Endothelial cell of umbilical vein (primary cell): ENCODE data around the gene SPG11. TPM values are rescaled to one million over a fixed set of nuclear protein-coding genes. Genes with fewer than 3 reads are reported as not detected.

Experiments used
- BruUV-seq: library from RNA; stranded (reverse); fragments of 400-500 nt; replicated peaks from 2 replicates; lab custom pipeline; 2021; lab: Mats Ljungman, UMichigan
- CTCF ChIA-PET: fragments of 300-600, 350-600 bp; sonication (Branson Sonifier 250); formaldehyde crosslinking; loops from one replicate; lab custom pipeline; 2021; ENCODE audit warnings: antibody characterized with exemption, inconsistent platforms; lab: Charles Lee
- POLR2A ChIA-PET: fragments of 300-600, 350-600 bp; sonication (Branson Sonifier 250); formaldehyde crosslinking; loops from one replicate; lab custom pipeline; 2021; ENCODE audit warnings: antibody characterized with exemption, inconsistent platforms; lab: Charles Lee
- DNase-seq: peaks from one replicate; pipeline ENCODE4 v3.0.0-alpha.2; 2011; ENCODE audit warnings: low read depth, low spot score
- FAIRE-seq: peaks from 2 replicates; lab custom pipeline; 2011; peaks lifted over from hg19 to GRCh38; lab: Jason Lieb, UNC
- H2AFZ ChIP-seq: 2 replicates; pipeline ENCODE4 v1.6.0; 2012; ENCODE audit warnings: low read depth, low read length, control low read depth, inconsistent platforms
- H3K27ac ChIP-seq: 2 replicates; pipeline ENCODE4 v1.5.1; 2011; ENCODE audit warnings: low read depth, mild to moderate bottlenecking, control low read depth, low read length, moderate library complexity; ENCODE audit not compliant: insufficient read depth
- H3K27me3 ChIP-seq, 2 experiments: 2 replicates each; pipeline versions ENCODE4 v1.6.0 to v1.6.1; 2011; ENCODE audit warnings: low read length in 2 of 2, mixed read lengths in 1 of 2; ENCODE audit not compliant: control insufficient read depth in 2 of 2, insufficient read depth in 2 of 2
- H3K36me3 ChIP-seq, 2 experiments: 2 replicates in 1 of 2; 3 replicates in 1 of 2; pipeline ENCODE4 v1.5.1; 2011; ENCODE audit warnings: low read length in 2 of 2, mild to moderate bottlenecking in 1 of 2, moderate library complexity in 1 of 2; ENCODE audit not compliant: control insufficient read depth in 2 of 2, insufficient read depth in 2 of 2; ENCODE audit errors: extremely low read depth in 1 of 2
- H3K4me1 ChIP-seq: 3 replicates; pipeline ENCODE4 v1.5.1; 2011; ENCODE audit warnings: mild to moderate bottlenecking, low read length; ENCODE audit not compliant: control insufficient read depth, insufficient read depth; ENCODE audit errors: extremely low read depth
- H3K4me2 ChIP-seq: 2 replicates; pipeline ENCODE4 v1.6.1; 2011; ENCODE audit warnings: low read length, control low read depth, mixed read lengths; ENCODE audit not compliant: insufficient read depth
- H3K4me3 ChIP-seq, 3 experiments: fragments of 200-600 bp in 1 of 3; sonication (generic), shearing (Covaris generic) in 1 of 3; replicated peaks in 1 of 3; 2 replicates each; pipeline ENCODE4 v1.5.1; 2011 to 2016; ENCODE audit warnings: control low read depth in 3 of 3, low read length in 3 of 3, mild to moderate bottlenecking in 2 of 3, inconsistent platforms in 1 of 3, low read depth in 1 of 3, moderate library complexity in 1 of 3; ENCODE audit not compliant: insufficient read depth in 1 of 3
- H3K79me2 ChIP-seq: 2 replicates; pipeline ENCODE4 v1.6.0; 2012; ENCODE audit warnings: low read length, inconsistent platforms; ENCODE audit not compliant: control insufficient read depth, insufficient read depth
- H3K9ac ChIP-seq: replicated peaks from 2 replicates; pipeline ENCODE3; 2011; ENCODE audit warnings: low read length, control low read depth; ENCODE audit not compliant: insufficient read depth; ENCODE audit errors: extremely low read depth
- H3K9me1 ChIP-seq: replicated peaks from 3 replicates; pipeline ENCODE4 v1.6.0; 2011; ENCODE audit warnings: mild to moderate bottlenecking, low read length; ENCODE audit not compliant: control insufficient read depth, insufficient read depth; ENCODE audit errors: extremely low read depth
- H3K9me3 ChIP-seq: replicated peaks from 2 replicates; pipeline ENCODE4 v1.5.1; 2012; ENCODE audit warnings: low read length, inconsistent platforms; ENCODE audit not compliant: control insufficient read depth, insufficient read depth
- H4K20me1 ChIP-seq: replicated peaks from 2 replicates; pipeline ENCODE3; 2011; ENCODE audit warnings: mild to moderate bottlenecking, low read length; ENCODE audit not compliant: control insufficient read depth, insufficient read depth; ENCODE audit errors: extremely low read depth
- EZH2 ChIP-seq: IDR thresholded peaks from 2 replicates; pipeline ENCODE4 v1.6.1; 2012; ENCODE audit warnings: borderline replicate concordance, low read depth, mild to moderate bottlenecking, moderate library complexity, low read length, inconsistent platforms; ENCODE audit not compliant: severe bottlenecking
- FOS ChIP-seq: IDR thresholded peaks from 2 replicates; pipeline ENCODE4 v1.6.1; 2011; ENCODE audit warnings: mild to moderate bottlenecking, low read length, moderate library complexity, borderline replicate concordance; ENCODE audit not compliant: insufficient read depth
- GATA2 ChIP-seq: IDR thresholded peaks from 2 replicates; pipeline ENCODE4 v1.7.0; 2011; ENCODE audit warnings: low read depth, mild to moderate bottlenecking, moderate library complexity, mixed read lengths, low read length; ENCODE audit not compliant: insufficient read length, insufficient read depth
- JUN ChIP-seq: IDR thresholded peaks from 2 replicates; pipeline ENCODE4 v1.6.1; 2011; ENCODE audit warnings: borderline replicate concordance, low read depth; ENCODE audit not compliant: insufficient read length, insufficient read depth
- MYC ChIP-seq: IDR thresholded peaks from one replicate; pipeline ENCODE4 v1.6.1; 2011; ENCODE audit warnings: mild to moderate bottlenecking, low read depth, low read length
- POLR2A ChIP-seq: IDR thresholded peaks from 2 replicates; pipeline ENCODE4 v1.6.1; 2012; ENCODE audit warnings: low read depth, mild to moderate bottlenecking, control low read depth, low read length
- POLR2AphosphoS5 ChIP-seq: IDR thresholded peaks from 2 replicates; pipeline ENCODE4 v1.6.1; 2012; ENCODE audit warnings: low read depth, mild to moderate bottlenecking, control low read depth, low read length, moderate library complexity; ENCODE audit not compliant: insufficient read depth
- dilution Hi-C: fragments of 300-500 bp; cut with MboI; formaldehyde crosslinking; loops from one replicate; pipeline ENCODE4 v1.15.0; 2019; ENCODE audit warnings: low sequenced_read_pairs; ENCODE audit not compliant: extremely low pct_ligation_motif_present
- intact Hi-C: fragments of 100-400 bp; cut with micrococcal nuclease; formaldehyde crosslinking; loops from one replicate; pipeline ENCODE4 v1.10.0; 2022
- polyA plus RNA-seq, 4 experiments: library from polyadenylated mRNA; depleted of rRNA in 3 of 4; stranded (reverse) in 3 of 4; unstranded in 1 of 4; fragments of >200 nt; gene quantifications; 2 replicates each; pipeline versions ENCODE4 v1.2.1 to v1.2.3, GENCODE V29; 2011 to 2012; ENCODE audit warnings: missing spikeins in 1 of 4
- total RNA-seq: library from RNA; stranded (reverse); gene quantifications from 2 replicates; pipeline ENCODE4 v1.2.3, GENCODE V29; 2021
- TF ChIP-seq, protein P1 (sequence below): IDR thresholded peaks from 2 replicates; pipeline ENCODE4 v1.6.1; 2011; ENCODE audit not compliant: insufficient read depth, insufficient read length
- TF ChIP-seq, protein P2 (sequence below), 2 donors: IDR thresholded peaks; 1 replicate in 1 of 2; 2 replicates in 1 of 2; pipeline ENCODE4 v1.5.1; 2011; ENCODE audit warnings: low read length in 2 of 2, mild to moderate bottlenecking in 2 of 2, moderate library complexity in 2 of 2, control low read depth in 1 of 2, inconsistent platforms in 1 of 2, low read depth in 1 of 2; ENCODE audit not compliant: insufficient read depth in 1 of 2; ENCODE audit errors: extremely low read depth in 1 of 2

The SPG11 gene
- total and polyA plus RNA-seq, 2 donors (not counting 3 experiments of a cell fraction or from before 2014, with no cell fraction given): 30.7 to 53.5 TPM

DNA sequence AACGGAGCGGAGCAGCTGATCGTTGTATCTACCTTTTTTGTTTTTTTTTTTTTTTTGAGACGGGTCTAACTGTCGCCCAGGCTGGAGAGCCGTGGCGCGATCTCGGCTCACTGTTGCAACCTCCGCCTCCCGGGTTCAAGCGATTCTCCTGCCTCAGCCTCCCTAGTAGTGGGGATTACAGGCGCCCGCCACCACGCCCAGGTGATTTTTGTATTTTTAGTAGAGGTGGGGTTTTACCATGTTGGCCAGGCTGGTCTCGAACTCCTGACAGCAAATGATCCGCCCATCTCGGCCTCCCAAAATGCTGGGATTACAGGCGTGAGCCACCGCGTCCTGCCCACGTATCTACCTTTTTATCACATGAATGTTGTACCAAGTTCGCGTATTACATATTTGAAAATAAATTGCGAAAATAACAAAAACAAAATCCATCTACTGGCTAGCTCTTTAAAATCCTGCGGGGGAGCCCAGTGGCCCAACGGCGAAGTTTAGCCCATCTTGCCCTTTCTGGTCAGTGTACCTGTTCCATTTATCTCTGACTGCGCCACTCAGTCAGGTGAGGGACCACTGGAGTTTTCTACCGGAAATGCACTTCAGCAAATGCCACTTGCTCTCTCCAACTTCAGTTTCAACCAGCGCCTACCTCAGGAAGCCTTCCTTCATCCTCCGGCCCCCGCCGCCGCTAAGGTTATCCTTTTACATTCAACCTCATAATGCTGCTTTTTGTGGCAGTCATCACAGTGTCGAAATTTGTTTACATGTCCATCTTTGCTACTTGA is 127.8 kb downstream of the SPG11 start:
- Histone ChIP-seq H3K79me2 (peaks cover 42% of the 10 kb centered on the region), H2AFZ (peak overlapping the region; percentile 71), H3K9me1 (no peaks in the 10 kb centered on the region), H3K4me3 (peak overlapping the region; percentile 68 to 92 (median 92)), H3K4me1 (peaks cover 21% of the 10 kb centered on the region), H3K9me3 (no peaks in the 10 kb centered on the region), H4K20me1 (peaks cover 4% of the 10 kb centered on the region), H3K27ac (peak overlapping the region; percentile 77), H3K36me3 (peaks cover 0 to 3% of the 10 kb centered on the region in 2 experiments), H3K9ac (peak overlapping the region; percentile 87), H3K27me3 (no peaks in the 10 kb centered on the region), H3K4me2 (peak overlapping the region; percentile 96)
- FAIRE-seq (no peak), DNase-seq (no peak)
- CTCF ChIA-PET: interaction anchor here (0.7 kb wide), 1 partner anchor 10 kb away, joined by 3 read pairs; no protein-coding TSS in a partner anchor
- POLR2A ChIA-PET: no interaction called here
- BruUV-seq: no TSS peak
- intact Hi-C loops: loop anchor here (1.0 kb wide), 1 partner anchor 108 kb away; the partner anchor contains the start of gene CTDSPL2
- dilution Hi-C loops: no loop called here
- TF ChIP-seq FOS: no peak
- TF ChIP-seq MYC: no peak
- no peak for TF ChIP-seq EZH2
- no peak for TF ChIP-seq JUN
- no peak for TF ChIP-seq POLR2A
- TF ChIP-seq POLR2AphosphoS5: no peak

DNA sequence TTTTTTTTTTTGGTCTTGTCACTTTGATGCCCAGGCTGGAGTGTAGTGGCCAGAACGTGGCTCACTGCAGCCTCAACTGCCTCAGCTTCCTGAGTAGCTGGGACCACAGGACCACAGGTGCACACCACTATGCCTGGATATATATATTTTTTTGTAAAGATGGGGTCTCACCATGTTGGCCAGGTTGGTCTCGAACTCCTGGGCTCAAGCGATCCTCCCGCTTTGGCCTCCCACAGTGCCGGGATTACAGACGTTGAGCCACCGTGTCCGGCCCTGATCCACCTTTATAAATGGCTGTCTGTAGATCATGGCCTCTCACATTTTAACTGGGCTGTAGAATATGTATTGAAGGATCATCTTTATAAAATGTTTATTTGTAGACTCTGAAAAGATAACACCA is 128.4 kb downstream of the SPG11 start:
- H3K9me1 ChIP-seq: no peaks in the 10 kb centered on the region
- no TSS peak for BruUV-seq
- H3K79me2 ChIP-seq: peaks cover 36% of the 10 kb centered on the region
- H4K20me1 ChIP-seq: peaks cover 4% of the 10 kb centered on the region
- no peaks in the 10 kb centered on the region for H3K9me3 ChIP-seq
- FAIRE-seq: no peak
- DNase-seq: no peak
- peak overlapping the region; percentile 96 for H3K4me2 ChIP-seq
- H3K27ac ChIP-seq: no peak overlapping the region
- no peaks in the 10 kb centered on the region for H3K36me3 ChIP-seq
- POLR2A ChIA-PET: no interaction called here
- CTCF ChIA-PET: interaction anchor here (0.7 kb wide), 1 partner anchor 11 kb away, joined by 3 read pairs; no protein-coding TSS in a partner anchor
- no peak for TF ChIP-seq FOS
- TF ChIP-seq POLR2A: no peak
- no peak for TF ChIP-seq GATA2
- TF ChIP-seq, protein P1, sequence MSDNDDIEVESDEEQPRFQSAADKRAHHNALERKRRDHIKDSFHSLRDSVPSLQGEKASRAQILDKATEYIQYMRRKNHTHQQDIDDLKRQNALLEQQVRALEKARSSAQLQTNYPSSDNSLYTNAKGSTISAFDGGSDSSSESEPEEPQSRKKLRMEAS: no peak
- no peak for TF ChIP-seq JUN
- no peak for TF ChIP-seq POLR2AphosphoS5
- no peak for TF ChIP-seq EZH2
- no peak for TF ChIP-seq MYC
- TF ChIP-seq, protein P2, sequence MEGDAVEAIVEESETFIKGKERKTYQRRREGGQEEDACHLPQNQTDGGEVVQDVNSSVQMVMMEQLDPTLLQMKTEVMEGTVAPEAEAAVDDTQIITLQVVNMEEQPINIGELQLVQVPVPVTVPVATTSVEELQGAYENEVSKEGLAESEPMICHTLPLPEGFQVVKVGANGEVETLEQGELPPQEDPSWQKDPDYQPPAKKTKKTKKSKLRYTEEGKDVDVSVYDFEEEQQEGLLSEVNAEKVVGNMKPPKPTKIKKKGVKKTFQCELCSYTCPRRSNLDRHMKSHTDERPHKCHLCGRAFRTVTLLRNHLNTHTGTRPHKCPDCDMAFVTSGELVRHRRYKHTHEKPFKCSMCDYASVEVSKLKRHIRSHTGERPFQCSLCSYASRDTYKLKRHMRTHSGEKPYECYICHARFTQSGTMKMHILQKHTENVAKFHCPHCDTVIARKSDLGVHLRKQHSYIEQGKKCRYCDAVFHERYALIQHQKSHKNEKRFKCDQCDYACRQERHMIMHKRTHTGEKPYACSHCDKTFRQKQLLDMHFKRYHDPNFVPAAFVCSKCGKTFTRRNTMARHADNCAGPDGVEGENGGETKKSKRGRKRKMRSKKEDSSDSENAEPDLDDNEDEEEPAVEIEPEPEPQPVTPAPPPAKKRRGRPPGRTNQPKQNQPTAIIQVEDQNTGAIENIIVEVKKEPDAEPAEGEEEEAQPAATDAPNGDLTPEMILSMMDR (IDR thresholded peaks at IDR 0.05; ENCODE audit: extremely low read depth in 1 of 2, insufficient read depth in 1 of 2, low read depth in 1 of 2, low read length in 2 of 2): no peak
- H3K27me3 ChIP-seq: no peaks in the 10 kb centered on the region
- no peak overlapping the region for H2AFZ ChIP-seq
- peaks cover 18% of the 10 kb centered on the region for H3K4me1 ChIP-seq
- intact Hi-C loops (no loop called here), dilution Hi-C loops (no loop called here)
- no peak overlapping the region for H3K4me3 ChIP-seq
- no peak overlapping the region for H3K9ac ChIP-seq
